Measurements from ENCODE around the gene BAG3. TPM values are rescaled to one million over a fixed set of nuclear protein-coding genes. Genes with fewer than 3 reads are reported as not detected.

BAG3 gene
- polyA plus RNA-seq, 1 donor from 2014 or later = 0.61 TPM

- no peaks in the 10 kb centered on the region for H3F3A ChIP-seq (ENCODE audit: insufficient read depth, low read length, poor library complexity, severe bottlenecking)
- H3K4me2 ChIP-seq (ENCODE audit: low read length) = no peak overlapping the region
- H3K27me3 ChIP-seq (ENCODE audit: insufficient read depth, low read depth, low read length) = no peaks in the 10 kb centered on the region
- H3K9ac ChIP-seq (ENCODE audit: low read length) = no peak overlapping the region
- no peaks in the 10 kb centered on the region for H3K36me3 ChIP-seq (ENCODE audit: insufficient read depth, low read length)
- no peak overlapping the region for H3K4me3 ChIP-seq (ENCODE audit: low read length)
- H4K20me1 ChIP-seq (ENCODE audit: insufficient read depth) = no peaks in the 10 kb centered on the region
- TF ChIP-seq MXI1 (conservative IDR thresholded peaks at IDR 0.05; ENCODE audit: poor library complexity, severe bottlenecking) (no peak), SMC3 (conservative IDR thresholded peaks at IDR 0.05; ENCODE audit: poor library complexity) (no peak), POLR2AphosphoS5 (IDR thresholded peaks at IDR 0.05) (no peak), REST (IDR thresholded peaks at IDR 0.05; ENCODE audit: borderline replicate concordance) (no peak), RAD21 (conservative IDR thresholded peaks at IDR 0.05) (no peak), EZH2 (IDR thresholded peaks at IDR 0.05; ENCODE audit: borderline replicate concordance, insufficient read depth, low read length, poor library complexity, severe bottlenecking) (no peak), EP300 (conservative IDR thresholded peaks at IDR 0.05; ENCODE audit: poor library complexity, severe bottlenecking) (no peak), TAF1 (IDR thresholded peaks at IDR 0.05; ENCODE audit: low read depth) (no peak)
- TF ChIP-seq, protein P1, sequence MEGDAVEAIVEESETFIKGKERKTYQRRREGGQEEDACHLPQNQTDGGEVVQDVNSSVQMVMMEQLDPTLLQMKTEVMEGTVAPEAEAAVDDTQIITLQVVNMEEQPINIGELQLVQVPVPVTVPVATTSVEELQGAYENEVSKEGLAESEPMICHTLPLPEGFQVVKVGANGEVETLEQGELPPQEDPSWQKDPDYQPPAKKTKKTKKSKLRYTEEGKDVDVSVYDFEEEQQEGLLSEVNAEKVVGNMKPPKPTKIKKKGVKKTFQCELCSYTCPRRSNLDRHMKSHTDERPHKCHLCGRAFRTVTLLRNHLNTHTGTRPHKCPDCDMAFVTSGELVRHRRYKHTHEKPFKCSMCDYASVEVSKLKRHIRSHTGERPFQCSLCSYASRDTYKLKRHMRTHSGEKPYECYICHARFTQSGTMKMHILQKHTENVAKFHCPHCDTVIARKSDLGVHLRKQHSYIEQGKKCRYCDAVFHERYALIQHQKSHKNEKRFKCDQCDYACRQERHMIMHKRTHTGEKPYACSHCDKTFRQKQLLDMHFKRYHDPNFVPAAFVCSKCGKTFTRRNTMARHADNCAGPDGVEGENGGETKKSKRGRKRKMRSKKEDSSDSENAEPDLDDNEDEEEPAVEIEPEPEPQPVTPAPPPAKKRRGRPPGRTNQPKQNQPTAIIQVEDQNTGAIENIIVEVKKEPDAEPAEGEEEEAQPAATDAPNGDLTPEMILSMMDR (IDR thresholded peaks at IDR 0.05; ENCODE audit: poor library complexity, severe bottlenecking) = no peak
- no peaks in the 10 kb centered on the region for H3K79me2 ChIP-seq (replicated peaks; ENCODE audit: insufficient read depth, low read length)
- H2AFZ ChIP-seq (ENCODE audit: low read depth, low read length) = no peak overlapping the region
- no peaks in the 10 kb centered on the region for H3K9me2 ChIP-seq (ENCODE audit: insufficient read depth, low read length)
- H3K27ac ChIP-seq (ENCODE audit: low read length) = no peak overlapping the region
- no peaks in the 10 kb centered on the region for H3K9me3 ChIP-seq (ENCODE audit: low read length)
Measured at GRCh38 chr10:119625570-119626280, 25.5 kb upstream of the BAG3 start.

DNA sequence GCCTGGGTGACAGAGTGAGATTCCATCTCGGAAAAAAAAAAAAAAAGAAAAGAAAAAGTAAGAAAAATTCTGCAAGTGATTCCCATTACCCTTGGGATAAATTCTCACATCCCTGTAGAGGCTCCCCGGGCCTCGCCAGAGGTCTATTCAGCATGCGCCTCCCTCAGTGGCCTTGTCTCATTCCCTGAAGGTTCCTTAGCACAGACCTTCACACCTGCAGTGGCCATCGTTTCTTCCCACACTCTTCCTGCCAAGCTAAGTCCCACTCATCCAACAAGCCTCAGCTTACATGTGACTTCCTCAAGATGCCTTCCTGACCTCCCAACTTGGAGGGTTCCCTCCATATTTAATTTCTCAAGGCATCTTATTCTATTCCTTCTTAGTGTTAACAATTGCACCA is 20.9 kb upstream of the BAG3 start:
- no peaks in the 10 kb centered on the region for H3K9me2 ChIP-seq (ENCODE audit: insufficient read depth, low read length)
- TF ChIP-seq SMC3 (conservative IDR thresholded peaks at IDR 0.05; ENCODE audit: poor library complexity) (no peak), RAD21 (conservative IDR thresholded peaks at IDR 0.05) (no peak)
- H3K79me2 ChIP-seq (replicated peaks; ENCODE audit: insufficient read depth, low read length) = no peaks in the 10 kb centered on the region

More for the DNA sequence above, 20.9 kb upstream of the BAG3 start:
- Histone ChIP-seq H3K27ac (ENCODE audit: low read length) (no peak overlapping the region), H2AFZ (ENCODE audit: low read depth, low read length) (no peak overlapping the region), H4K20me1 (ENCODE audit: insufficient read depth) (no peaks in the 10 kb centered on the region), H3K4me2 (ENCODE audit: low read length) (no peak overlapping the region), H3K27me3 (ENCODE audit: insufficient read depth, low read depth, low read length) (no peaks in the 10 kb centered on the region), H3K9ac (ENCODE audit: low read length) (no peak overlapping the region), H3F3A (ENCODE audit: insufficient read depth, low read length, poor library complexity, severe bottlenecking) (no peaks in the 10 kb centered on the region), H3K36me3 (ENCODE audit: insufficient read depth, low read length) (no peaks in the 10 kb centered on the region), H3K4me3 (ENCODE audit: low read length) (no peak overlapping the region), H3K9me3 (ENCODE audit: low read length) (no peaks in the 10 kb centered on the region)

Measured in neural cell (in vitro differentiated cells).